OCI-LY1 (cell line): Measurements from ENCODE around the gene SLC14A1.

ENCODE experiments used
- H2AFZ ChIP-seq: fragments of 200-600 bp; sonication (generic), shearing (Covaris generic); 2 replicates; pipeline ENCODE4 v1.6.0; 2014; ENCODE audit warnings: antibody characterized with exemption, mild to moderate bottlenecking, low read length
- H3F3A ChIP-seq: fragments of 200-600 bp; sonication (generic), shearing (Covaris generic); 2 replicates; pipeline ENCODE4 v1.6.0; 2014; ENCODE audit warnings: mild to moderate bottlenecking, antibody characterized with exemption, low read length, moderate library complexity; ENCODE audit not compliant: insufficient read depth
- H3K27ac ChIP-seq: fragments of 200-600 bp; sonication (generic); 2 replicates; pipeline ENCODE4 v1.5.1; 2014; ENCODE audit warnings: low read length, mixed run types, mild to moderate bottlenecking, low read depth; ENCODE audit not compliant: poor library complexity, severe bottlenecking
- H3K27me3 ChIP-seq: fragments of 200-600 bp; sonication (generic); 2 replicates; pipeline ENCODE4 v1.6.0; 2014; ENCODE audit warnings: antibody characterized with exemption, mild to moderate bottlenecking, low read length, moderate library complexity; ENCODE audit not compliant: insufficient read depth
- H3K36me3 ChIP-seq: fragments of 200-600 bp; sonication (generic); 2 replicates; pipeline ENCODE4 v1.6.1; 2014; ENCODE audit warnings: mild to moderate bottlenecking, antibody characterized with exemption, low read length, moderate library complexity, mixed read lengths; ENCODE audit not compliant: insufficient read depth
- H3K4me1 ChIP-seq: fragments of 200-600 bp; sonication (generic); 2 replicates; pipeline ENCODE4 v1.5.1; 2014; ENCODE audit warnings: mild to moderate bottlenecking, low read length, moderate library complexity; ENCODE audit not compliant: insufficient read depth, severe bottlenecking
- H3K4me2 ChIP-seq: fragments of 200-600 bp; sonication (generic), shearing (Covaris generic); 2 replicates; pipeline ENCODE4 v1.6.1; 2014; ENCODE audit warnings: low read length
- H3K4me3 ChIP-seq: fragments of 200-600 bp; sonication (generic); 2 replicates; pipeline ENCODE4 v1.5.1; 2014; ENCODE audit warnings: low read length, low read depth, mild to moderate bottlenecking, mixed read lengths; ENCODE audit not compliant: poor library complexity, severe bottlenecking
- H3K79me2 ChIP-seq: fragments of 200-600 bp; shearing (Covaris generic); 2 replicates; pipeline ENCODE4 v1.6.1; 2016; ENCODE audit warnings: mixed run types, low read length, mixed read lengths; ENCODE audit not compliant: insufficient read depth
- H3K9ac ChIP-seq: fragments of 200-600 bp; sonication (generic), shearing (Covaris generic); 2 replicates; pipeline ENCODE4 v1.6.1; 2014; ENCODE audit warnings: mild to moderate bottlenecking, low read length, mixed read lengths
- H3K9me2 ChIP-seq: fragments of 200-600 bp; sonication (generic), shearing (Covaris generic); 2 replicates; pipeline ENCODE4 v1.6.1; 2014; ENCODE audit warnings: low read depth, mild to moderate bottlenecking, low read length, mixed read lengths
- H3K9me3 ChIP-seq: fragments of 200-600 bp; shearing (Covaris generic); 2 replicates; pipeline ENCODE4 v1.6.1; 2014; ENCODE audit warnings: low read length, mixed read lengths
- H4K20me1 ChIP-seq: fragments of 200-600 bp; sonication (generic), shearing (Covaris generic); 2 replicates; pipeline ENCODE4 v1.6.0; 2016; ENCODE audit warnings: mild to moderate bottlenecking, low read length; ENCODE audit not compliant: insufficient read depth
- EZH2 ChIP-seq: fragments of 200-600 bp; sonication (generic), shearing (Covaris generic); IDR thresholded peaks from 2 replicates; pipeline ENCODE4 v1.8.0; 2017; ENCODE audit warnings: borderline replicate concordance, mixed run types, mild to moderate bottlenecking, antibody characterized with exemption, low read length, moderate library complexity, mixed read lengths
- TF ChIP-seq, protein P1 (sequence below): fragments of 200-600 bp; sonication (generic), shearing (Covaris generic); IDR thresholded peaks from 2 replicates; pipeline ENCODE4 v1.5.1; 2017; ENCODE audit warnings: mild to moderate bottlenecking, antibody characterized with exemption, low read length, moderate library complexity, mixed read lengths

SLC14A1 gene

DNA sequence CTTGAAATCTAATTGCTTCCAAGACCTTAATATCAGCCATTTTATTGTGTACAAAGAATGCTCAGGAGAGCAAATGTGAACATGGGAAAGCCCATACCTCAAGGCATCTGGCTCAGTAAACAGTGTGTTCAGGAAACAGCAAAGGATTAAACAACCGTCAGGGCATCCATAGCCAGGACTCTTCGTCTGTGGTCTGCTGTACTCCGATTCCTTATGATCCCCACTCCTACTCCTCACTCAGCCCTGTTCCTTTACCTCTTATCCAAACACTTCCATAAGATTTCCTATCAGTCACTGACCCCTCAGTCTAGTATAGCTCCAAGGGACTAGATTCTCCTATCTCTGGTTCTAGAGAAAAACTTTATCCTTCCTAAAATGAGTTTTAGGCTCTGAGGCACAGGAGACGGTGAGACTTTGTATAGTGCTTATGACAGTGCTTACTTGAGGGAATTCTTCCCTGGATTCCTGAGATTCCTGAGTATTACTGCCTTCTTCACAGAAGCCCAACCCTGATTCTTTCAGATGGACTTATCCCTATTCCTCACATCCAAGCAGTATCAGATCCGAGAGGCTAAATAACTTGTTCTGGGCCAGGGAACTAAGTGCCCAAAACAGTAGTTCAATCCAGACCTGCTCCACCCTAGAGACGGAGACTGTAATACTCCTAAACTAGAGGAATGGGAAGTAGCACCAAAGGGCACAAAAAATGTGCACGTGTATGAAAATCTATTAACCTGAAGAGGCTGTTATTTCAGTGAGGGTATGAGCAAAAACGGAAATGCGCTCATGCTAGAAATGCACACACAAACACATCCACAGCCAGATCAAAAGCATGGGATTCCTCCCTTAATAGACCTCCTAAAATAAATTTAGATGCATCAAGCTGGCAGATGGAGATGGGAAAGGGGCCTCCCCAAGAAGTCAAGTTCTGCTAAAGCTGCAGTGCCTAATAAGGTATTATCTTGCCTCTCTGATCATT is 59.4 kb downstream of the SLC14A1 start:
- no peak overlapping the region for H2AFZ ChIP-seq
- H3K4me3 ChIP-seq: no peak overlapping the region
- no peaks in the 10 kb centered on the region for H3K79me2 ChIP-seq
- no peaks in the 10 kb centered on the region for H3K36me3 ChIP-seq
- no peak overlapping the region for H3K4me2 ChIP-seq
- no peaks in the 10 kb centered on the region for H3K4me1 ChIP-seq
- H3K9ac ChIP-seq: no peak overlapping the region
- H3K27me3 ChIP-seq: no peaks in the 10 kb centered on the region; the same call in 1 of the 2 replicates
- H3F3A ChIP-seq: no peaks in the 10 kb centered on the region
- H3K9me2 ChIP-seq: no peaks in the 10 kb centered on the region
- H4K20me1 ChIP-seq: no peaks in the 10 kb centered on the region
- TF ChIP-seq, protein P1, sequence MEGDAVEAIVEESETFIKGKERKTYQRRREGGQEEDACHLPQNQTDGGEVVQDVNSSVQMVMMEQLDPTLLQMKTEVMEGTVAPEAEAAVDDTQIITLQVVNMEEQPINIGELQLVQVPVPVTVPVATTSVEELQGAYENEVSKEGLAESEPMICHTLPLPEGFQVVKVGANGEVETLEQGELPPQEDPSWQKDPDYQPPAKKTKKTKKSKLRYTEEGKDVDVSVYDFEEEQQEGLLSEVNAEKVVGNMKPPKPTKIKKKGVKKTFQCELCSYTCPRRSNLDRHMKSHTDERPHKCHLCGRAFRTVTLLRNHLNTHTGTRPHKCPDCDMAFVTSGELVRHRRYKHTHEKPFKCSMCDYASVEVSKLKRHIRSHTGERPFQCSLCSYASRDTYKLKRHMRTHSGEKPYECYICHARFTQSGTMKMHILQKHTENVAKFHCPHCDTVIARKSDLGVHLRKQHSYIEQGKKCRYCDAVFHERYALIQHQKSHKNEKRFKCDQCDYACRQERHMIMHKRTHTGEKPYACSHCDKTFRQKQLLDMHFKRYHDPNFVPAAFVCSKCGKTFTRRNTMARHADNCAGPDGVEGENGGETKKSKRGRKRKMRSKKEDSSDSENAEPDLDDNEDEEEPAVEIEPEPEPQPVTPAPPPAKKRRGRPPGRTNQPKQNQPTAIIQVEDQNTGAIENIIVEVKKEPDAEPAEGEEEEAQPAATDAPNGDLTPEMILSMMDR: no peak
- TF ChIP-seq EZH2: no peak
- no peak overlapping the region for H3K27ac ChIP-seq
- H3K9me3 ChIP-seq: no peaks in the 10 kb centered on the region

DNA sequence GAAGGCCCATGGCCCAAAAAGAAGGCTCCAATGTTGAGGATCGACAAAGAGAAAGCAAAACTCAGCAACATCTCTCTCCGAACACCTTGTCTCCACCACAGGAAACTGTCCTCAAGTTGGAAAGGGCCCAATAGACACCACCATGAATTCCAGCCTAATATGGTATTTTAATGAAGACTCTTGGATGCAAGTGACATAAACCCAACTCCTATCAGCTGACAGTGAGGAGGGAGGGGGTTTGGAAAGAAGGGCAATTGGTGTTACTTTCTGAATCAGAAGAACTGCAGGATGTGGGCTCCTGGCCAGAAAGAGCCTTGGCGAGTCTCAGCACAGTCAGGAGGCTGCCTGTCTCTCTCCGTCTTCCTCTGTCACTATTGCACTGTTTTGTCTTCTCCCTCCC is 61.2 kb downstream of the SLC14A1 start:
- no peaks in the 10 kb centered on the region for H3K9me3 ChIP-seq
- no peak for TF ChIP-seq EZH2
- TF ChIP-seq, protein P1: no peak
- H4K20me1 ChIP-seq: no peaks in the 10 kb centered on the region
- no peaks in the 10 kb centered on the region for H3K4me1 ChIP-seq
- H3K4me2 ChIP-seq: no peak overlapping the region
- no peaks in the 10 kb centered on the region for H3K79me2 ChIP-seq
- H3K36me3 ChIP-seq: no peaks in the 10 kb centered on the region
- H3K27me3 ChIP-seq: no peaks in the 10 kb centered on the region; the same call in 1 of the 2 replicates
- H2AFZ ChIP-seq: no peak overlapping the region
- H3K9ac ChIP-seq: no peak overlapping the region
- no peak overlapping the region for H3K27ac ChIP-seq
- H3F3A ChIP-seq: no peaks in the 10 kb centered on the region
- no peak overlapping the region for H3K4me3 ChIP-seq
- no peaks in the 10 kb centered on the region for H3K9me2 ChIP-seq

DNA sequence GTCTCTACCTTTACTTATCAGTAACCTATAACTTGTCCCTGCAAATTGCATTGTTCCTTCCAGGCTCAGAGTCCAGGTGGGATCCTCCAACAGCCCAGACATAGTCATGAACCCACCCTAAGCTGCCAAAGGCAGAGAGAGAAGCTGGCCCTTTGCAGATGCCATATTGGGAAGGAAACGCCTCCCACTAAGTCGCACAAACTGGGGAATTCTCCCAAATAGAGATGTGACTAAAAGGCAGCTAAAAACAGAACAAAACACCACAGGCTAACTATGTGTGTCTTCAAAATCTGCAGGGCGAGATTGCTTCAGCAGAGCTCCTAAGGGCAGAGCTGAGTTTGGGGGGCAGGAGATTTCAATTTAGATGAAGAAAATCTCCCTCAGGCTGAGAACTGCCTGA is 63.0 kb downstream of the SLC14A1 start:
- no peaks in the 10 kb centered on the region for H3K4me1 ChIP-seq
- H3K27me3 ChIP-seq: no peaks in the 10 kb centered on the region; the same call in 1 of the 2 replicates
- TF ChIP-seq, protein P1: no peak
- no peak for TF ChIP-seq EZH2
- no peaks in the 10 kb centered on the region for H3K9me3 ChIP-seq
- no peaks in the 10 kb centered on the region for H3K79me2 ChIP-seq
- H4K20me1 ChIP-seq: no peaks in the 10 kb centered on the region
- no peak overlapping the region for H3K4me2 ChIP-seq
- no peak overlapping the region for H3K4me3 ChIP-seq
- H3K9me2 ChIP-seq: no peaks in the 10 kb centered on the region
- H3K36me3 ChIP-seq: no peaks in the 10 kb centered on the region
- H3K27ac ChIP-seq: no peak overlapping the region
- no peak overlapping the region for H2AFZ ChIP-seq
- no peak overlapping the region for H3K9ac ChIP-seq
- H3F3A ChIP-seq: no peaks in the 10 kb centered on the region
